Measurements from ENCODE around the gene FN3KRP. TPM values are rescaled to one million over a fixed set of nuclear protein-coding genes. Genes with fewer than 3 reads are reported as not detected.
A peak's percentile ranks its signal among the peaks of the same experiment; 100 is the strongest.
"Not testable (repeated sequence)": the region's sequence is repeated elsewhere in the genome, so short reads cannot be mapped to it uniquely, and the experiment has no call there.

Gene FN3KRP
- total RNA-seq, 1 experiment from 2014 or later = 19.7 TPM

DNA sequence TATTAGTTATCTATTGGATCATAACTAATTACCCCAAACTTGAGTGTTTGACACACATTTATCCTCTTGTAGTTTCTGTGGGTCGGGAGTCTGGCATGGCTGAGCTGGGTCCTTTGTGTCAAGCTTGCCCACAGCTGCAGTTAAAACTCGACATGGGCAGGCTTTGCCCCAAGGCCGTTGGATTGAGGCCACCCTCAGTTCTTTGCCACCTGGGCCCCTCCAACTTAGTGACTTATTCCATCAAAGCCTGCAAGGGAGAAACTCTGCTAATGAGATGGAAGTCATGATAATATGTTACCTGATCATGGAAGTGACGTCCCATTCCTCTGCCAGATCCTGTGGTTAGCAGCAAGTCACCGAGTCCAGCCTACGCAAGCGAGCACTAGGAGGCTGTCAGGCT is 52.5 kb downstream of the FN3KRP start:
- ChIA-PET CTCF (no interaction called here), POLR2A (no interaction called here)
- ATAC-seq = no peak
- H3K4me3 Mint-ChIP-seq = no peak overlapping the region
- no peaks in the 10 kb centered on the region for H3K27me3 Mint-ChIP-seq (ENCODE audit: low read depth)
- H3K4me1 Mint-ChIP-seq = 0 out of 2 replicates have a peak, but pooled peaks cover under 1% of the 10 kb centered on the region
- H3K27ac Mint-ChIP-seq = no peak overlapping the region
- H3K9me3 Mint-ChIP-seq = no peaks in the 10 kb centered on the region
- no peak for DNase-seq (ENCODE audit: low spot score)
- TF ChIP-seq NR1H2 (CRISPR knock-in tag; IDR thresholded peaks at IDR 0.05) (no peak), TEAD1 (CRISPR knock-in tag; IDR thresholded peaks at IDR 0.05) (no peak)
- peaks cover 52% of the 10 kb centered on the region for H3K36me3 Mint-ChIP-seq

DNA sequence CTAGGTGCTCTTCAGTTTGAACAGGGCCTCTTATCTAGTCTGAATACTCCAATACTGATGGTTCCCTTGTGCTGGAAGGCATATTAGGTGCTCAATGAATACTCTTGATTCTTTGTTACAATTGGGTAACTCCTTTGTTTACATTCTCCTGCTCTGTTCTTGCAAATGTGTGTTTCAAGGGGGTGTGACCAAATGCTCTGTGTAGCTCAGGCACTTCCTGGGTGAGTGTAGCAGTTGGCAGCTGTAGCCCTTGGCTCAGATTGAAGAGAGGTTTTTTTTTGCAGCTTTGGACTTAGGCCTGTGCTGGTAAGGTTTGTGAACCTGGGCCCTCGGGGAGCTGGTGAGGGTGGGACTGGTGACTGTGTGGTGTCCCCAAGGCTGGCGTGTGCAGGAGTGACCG is 55.5 kb downstream of the FN3KRP start:
- Mint-ChIP-seq H3K4me3 (no peak overlapping the region), H3K4me1 (0 out of 2 replicates have a peak, but pooled peaks cover 2% of the 10 kb centered on the region), H3K27me3 (ENCODE audit: low read depth) (no peaks in the 10 kb centered on the region), H3K27ac (no peak overlapping the region), H3K36me3 (peaks cover 68% of the 10 kb centered on the region), H3K9me3 (no peaks in the 10 kb centered on the region)
- POLR2A ChIA-PET = no interaction called here
- CTCF ChIA-PET = interaction anchor here (0.5 to 1.2 kb wide), 4 partner anchors 10 to 103 kb away, joined by 3 to 4 read pairs (median 3); no protein-coding TSS in a partner anchor
- no peak for DNase-seq (ENCODE audit: low spot score)
- no peak for TF ChIP-seq CBFB (CRISPR knock-in tag; IDR thresholded peaks at IDR 0.05; ENCODE audit: low read depth)
- TF ChIP-seq, protein P1, sequence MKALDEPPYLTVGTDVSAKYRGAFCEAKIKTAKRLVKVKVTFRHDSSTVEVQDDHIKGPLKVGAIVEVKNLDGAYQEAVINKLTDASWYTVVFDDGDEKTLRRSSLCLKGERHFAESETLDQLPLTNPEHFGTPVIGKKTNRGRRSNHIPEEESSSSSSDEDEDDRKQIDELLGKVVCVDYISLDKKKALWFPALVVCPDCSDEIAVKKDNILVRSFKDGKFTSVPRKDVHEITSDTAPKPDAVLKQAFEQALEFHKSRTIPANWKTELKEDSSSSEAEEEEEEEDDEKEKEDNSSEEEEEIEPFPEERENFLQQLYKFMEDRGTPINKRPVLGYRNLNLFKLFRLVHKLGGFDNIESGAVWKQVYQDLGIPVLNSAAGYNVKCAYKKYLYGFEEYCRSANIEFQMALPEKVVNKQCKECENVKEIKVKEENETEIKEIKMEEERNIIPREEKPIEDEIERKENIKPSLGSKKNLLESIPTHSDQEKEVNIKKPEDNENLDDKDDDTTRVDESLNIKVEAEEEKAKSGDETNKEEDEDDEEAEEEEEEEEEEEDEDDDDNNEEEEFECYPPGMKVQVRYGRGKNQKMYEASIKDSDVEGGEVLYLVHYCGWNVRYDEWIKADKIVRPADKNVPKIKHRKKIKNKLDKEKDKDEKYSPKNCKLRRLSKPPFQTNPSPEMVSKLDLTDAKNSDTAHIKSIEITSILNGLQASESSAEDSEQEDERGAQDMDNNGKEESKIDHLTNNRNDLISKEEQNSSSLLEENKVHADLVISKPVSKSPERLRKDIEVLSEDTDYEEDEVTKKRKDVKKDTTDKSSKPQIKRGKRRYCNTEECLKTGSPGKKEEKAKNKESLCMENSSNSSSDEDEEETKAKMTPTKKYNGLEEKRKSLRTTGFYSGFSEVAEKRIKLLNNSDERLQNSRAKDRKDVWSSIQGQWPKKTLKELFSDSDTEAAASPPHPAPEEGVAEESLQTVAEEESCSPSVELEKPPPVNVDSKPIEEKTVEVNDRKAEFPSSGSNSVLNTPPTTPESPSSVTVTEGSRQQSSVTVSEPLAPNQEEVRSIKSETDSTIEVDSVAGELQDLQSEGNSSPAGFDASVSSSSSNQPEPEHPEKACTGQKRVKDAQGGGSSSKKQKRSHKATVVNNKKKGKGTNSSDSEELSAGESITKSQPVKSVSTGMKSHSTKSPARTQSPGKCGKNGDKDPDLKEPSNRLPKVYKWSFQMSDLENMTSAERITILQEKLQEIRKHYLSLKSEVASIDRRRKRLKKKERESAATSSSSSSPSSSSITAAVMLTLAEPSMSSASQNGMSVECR (CRISPR knock-in tag; IDR thresholded peaks at IDR 0.05; ENCODE audit: borderline replicate concordance) = no peak
- no peak for TF ChIP-seq ETV6 (CRISPR knock-in tag; IDR thresholded peaks at IDR 0.05)
- TF ChIP-seq, protein P2, sequence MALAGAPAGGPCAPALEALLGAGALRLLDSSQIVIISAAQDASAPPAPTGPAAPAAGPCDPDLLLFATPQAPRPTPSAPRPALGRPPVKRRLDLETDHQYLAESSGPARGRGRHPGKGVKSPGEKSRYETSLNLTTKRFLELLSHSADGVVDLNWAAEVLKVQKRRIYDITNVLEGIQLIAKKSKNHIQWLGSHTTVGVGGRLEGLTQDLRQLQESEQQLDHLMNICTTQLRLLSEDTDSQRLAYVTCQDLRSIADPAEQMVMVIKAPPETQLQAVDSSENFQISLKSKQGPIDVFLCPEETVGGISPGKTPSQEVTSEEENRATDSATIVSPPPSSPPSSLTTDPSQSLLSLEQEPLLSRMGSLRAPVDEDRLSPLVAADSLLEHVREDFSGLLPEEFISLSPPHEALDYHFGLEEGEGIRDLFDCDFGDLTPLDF (CRISPR knock-in tag; IDR thresholded peaks at IDR 0.05) = no peak
- ATAC-seq = no peak

DNA sequence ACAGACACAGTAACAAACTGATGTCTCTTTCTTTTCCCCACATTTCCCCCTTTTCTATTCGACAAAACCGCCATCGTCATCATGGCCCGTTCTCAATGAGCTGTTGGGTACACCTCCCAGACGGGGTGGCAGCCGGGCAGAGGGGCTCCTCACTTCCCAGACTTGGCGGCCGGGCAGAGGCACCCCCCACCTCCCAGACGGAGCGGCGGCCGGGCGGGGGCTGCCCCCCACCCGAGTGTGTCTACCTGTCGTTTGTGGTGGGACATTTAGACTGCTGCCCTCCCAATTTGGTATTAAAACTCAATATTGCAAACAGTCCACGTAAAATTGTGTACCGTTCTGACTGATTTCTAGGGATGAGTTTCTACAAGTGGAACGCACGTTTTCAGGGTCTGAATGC is 58.0 kb downstream of the FN3KRP start:
- H3K27ac Mint-ChIP-seq; CTCF ChIA-PET; H3K4me1 Mint-ChIP-seq; POLR2A ChIA-PET; H3K27me3 Mint-ChIP-seq (ENCODE audit: low read depth); DNase-seq (ENCODE audit: low spot score); H3K4me3 Mint-ChIP-seq; ATAC-seq; H3K9me3 Mint-ChIP-seq: not testable (repeated sequence)
- H3K36me3 Mint-ChIP-seq = peaks cover 57% of the 10 kb centered on the region

DNA sequence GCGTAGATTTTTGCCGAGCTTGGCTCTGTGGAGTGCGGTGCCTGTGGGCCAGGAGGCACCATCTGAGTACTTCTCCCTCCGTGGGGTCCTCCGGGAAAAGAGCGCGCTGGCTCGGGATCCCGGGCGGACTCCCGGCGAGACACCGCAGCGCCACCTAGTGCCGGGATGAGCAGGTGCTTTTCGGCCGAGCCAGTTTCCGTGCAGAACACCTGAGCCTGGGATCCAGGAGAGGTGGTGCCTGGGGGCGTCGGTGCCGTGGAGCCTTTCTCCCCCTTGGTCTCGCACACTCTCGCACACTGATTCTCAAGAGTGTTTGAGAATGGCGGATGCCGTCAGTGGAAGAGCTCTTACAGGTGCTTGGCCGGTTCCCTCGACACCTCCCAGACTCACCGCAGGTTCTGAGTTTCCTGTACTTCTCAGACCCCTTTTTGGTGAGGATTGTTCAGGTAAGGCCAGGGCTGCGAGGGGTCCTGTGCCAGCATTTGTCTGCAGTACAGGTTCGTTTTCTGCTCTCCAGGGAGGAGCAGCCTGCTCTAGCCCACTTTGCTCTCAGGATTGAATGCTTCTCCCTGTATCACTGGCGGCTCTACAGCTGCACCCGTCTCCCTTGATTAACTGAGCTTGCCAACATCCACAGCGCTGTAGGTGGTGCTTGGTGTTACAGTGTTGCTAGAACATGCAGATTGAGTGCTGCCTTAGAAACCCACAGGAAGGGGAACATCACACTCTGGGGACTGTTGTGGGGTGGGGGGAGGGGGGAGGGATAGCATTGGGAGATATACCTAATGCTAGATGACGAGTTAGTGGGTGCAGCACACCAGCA is 58.7 kb downstream of the FN3KRP start:
- CTCF ChIA-PET = interaction anchor here (0.9 kb wide), 1 partner anchor 106 kb away, joined by 4 read pairs; no protein-coding TSS in a partner anchor
- ATAC-seq = peak; percentile 97

More for the DNA sequence above, 58.7 kb downstream of the FN3KRP start:
- POLR2A ChIA-PET = no interaction called here
- peak; percentile 90 for DNase-seq (ENCODE audit: low spot score)
- TF ChIP-seq, protein P3, sequence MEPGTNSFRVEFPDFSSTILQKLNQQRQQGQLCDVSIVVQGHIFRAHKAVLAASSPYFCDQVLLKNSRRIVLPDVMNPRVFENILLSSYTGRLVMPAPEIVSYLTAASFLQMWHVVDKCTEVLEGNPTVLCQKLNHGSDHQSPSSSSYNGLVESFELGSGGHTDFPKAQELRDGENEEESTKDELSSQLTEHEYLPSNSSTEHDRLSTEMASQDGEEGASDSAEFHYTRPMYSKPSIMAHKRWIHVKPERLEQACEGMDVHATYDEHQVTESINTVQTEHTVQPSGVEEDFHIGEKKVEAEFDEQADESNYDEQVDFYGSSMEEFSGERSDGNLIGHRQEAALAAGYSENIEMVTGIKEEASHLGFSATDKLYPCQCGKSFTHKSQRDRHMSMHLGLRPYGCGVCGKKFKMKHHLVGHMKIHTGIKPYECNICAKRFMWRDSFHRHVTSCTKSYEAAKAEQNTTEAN (CRISPR knock-in tag; IDR thresholded peaks at IDR 0.05) = peak; percentile 39; the same call in 1 of the 2 replicates
- TF ChIP-seq TEAD1 (CRISPR knock-in tag; IDR thresholded peaks at IDR 0.05) = no peak
- TF ChIP-seq, protein P4, sequence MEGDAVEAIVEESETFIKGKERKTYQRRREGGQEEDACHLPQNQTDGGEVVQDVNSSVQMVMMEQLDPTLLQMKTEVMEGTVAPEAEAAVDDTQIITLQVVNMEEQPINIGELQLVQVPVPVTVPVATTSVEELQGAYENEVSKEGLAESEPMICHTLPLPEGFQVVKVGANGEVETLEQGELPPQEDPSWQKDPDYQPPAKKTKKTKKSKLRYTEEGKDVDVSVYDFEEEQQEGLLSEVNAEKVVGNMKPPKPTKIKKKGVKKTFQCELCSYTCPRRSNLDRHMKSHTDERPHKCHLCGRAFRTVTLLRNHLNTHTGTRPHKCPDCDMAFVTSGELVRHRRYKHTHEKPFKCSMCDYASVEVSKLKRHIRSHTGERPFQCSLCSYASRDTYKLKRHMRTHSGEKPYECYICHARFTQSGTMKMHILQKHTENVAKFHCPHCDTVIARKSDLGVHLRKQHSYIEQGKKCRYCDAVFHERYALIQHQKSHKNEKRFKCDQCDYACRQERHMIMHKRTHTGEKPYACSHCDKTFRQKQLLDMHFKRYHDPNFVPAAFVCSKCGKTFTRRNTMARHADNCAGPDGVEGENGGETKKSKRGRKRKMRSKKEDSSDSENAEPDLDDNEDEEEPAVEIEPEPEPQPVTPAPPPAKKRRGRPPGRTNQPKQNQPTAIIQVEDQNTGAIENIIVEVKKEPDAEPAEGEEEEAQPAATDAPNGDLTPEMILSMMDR (IDR thresholded peaks at IDR 0.05) = peak; percentile 82
- TF ChIP-seq, protein P5, sequence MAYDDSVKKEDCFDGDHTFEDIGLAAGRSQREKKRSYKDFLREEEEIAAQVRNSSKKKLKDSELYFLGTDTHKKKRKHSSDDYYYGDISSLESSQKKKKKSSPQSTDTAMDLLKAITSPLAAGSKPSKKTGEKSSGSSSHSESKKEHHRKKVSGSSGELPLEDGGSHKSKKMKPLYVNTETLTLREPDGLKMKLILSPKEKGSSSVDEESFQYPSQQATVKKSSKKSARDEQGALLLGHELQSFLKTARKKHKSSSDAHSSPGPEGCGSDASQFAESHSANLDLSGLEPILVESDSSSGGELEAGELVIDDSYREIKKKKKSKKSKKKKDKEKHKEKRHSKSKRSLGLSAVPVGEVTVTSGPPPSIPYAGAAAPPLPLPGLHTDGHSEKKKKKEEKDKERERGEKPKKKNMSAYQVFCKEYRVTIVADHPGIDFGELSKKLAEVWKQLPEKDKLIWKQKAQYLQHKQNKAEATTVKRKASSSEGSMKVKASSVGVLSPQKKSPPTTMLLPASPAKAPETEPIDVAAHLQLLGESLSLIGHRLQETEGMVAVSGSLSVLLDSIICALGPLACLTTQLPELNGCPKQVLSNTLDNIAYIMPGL (CRISPR knock-in tag; IDR thresholded peaks at IDR 0.05) = 0 out of 2 replicates have a peak, but pooled peaks have one; percentile 35
- no peak for TF ChIP-seq SOX15 (CRISPR knock-in tag; IDR thresholded peaks at IDR 0.05)
- Mint-ChIP-seq H3K4me1 (0 out of 2 replicates have a peak, but pooled peaks cover 2% of the 10 kb centered on the region), H3K4me3 (no peak overlapping the region), H3K9me3 (no peaks in the 10 kb centered on the region), H3K27me3 (ENCODE audit: low read depth) (no peaks in the 10 kb centered on the region), H3K27ac (no peak overlapping the region), H3K36me3 (peaks cover 50% of the 10 kb centered on the region)

All from WTC11 (cell line).